GM23248 (cell line): ENCODE measurements around the gene DNAH9.

ENCODE experiments used
- EZH2 ChIP-seq: fragments of 200-600 bp; sonication (generic); IDR thresholded peaks from 2 replicates; pipeline ENCODE4 v1.6.1; 2018; ENCODE audit warnings: antibody characterized with exemption, mild to moderate bottlenecking; ENCODE audit not compliant: insufficient read depth, poor library complexity, severe bottlenecking
- EZH2phosphoT487 ChIP-seq: fragments of 200-600 bp; sonication (generic); IDR thresholded peaks from 2 replicates; pipeline ENCODE4 v1.6.1; 2018; ENCODE audit warnings: antibody characterized with exemption, moderate library complexity, mild to moderate bottlenecking, low read depth; ENCODE audit not compliant: insufficient read depth

DNA sequence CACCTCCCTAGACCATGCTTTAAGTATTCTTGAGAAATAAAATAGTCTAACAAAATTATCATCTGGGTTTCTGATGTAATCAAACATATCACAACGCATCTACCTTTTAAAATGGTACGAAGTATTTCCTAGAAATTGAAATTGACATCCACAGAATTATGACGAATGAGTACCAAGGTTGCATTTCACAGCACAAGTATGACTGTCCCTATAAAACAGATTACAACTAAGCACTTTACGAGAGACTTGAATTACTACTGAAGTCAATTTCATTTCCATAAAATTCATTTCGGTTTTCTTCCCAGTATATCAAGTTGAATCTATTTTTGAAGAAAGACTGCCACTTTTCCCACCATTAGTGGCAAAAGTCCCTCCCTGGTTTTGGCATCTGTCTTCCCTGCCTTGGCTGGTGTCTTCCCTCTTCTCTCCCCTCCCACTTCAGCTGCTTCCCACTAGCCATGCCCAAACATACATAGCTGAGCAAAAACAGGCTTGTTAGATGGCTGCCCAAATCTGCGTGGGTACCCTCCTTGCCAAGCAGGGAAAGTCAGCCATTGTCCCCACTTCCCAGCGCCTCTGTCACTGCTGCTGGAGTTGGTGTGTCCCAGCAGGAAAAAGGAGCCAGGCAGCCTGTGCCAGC, 29.2 kb downstream of the DNAH9 start:
- TF ChIP-seq EZH2 (no peak), EZH2phosphoT487 (no peak)
